Pancreas (tissue), 10 donors: ENCODE data around the gene MYO7A. TPM values are rescaled to one million over a fixed set of nuclear protein-coding genes. Genes with fewer than 3 reads are reported as not detected.
A peak's percentile ranks its signal among the peaks of the same experiment; 100 is the strongest.

ENCODE experiments used
- ATAC-seq, 4 donors: fragments of 200-7000 bp; cut with Tn5 transposase; one replicate each; pipeline versions ENCODE4 v1.8.0 to v1.9.1; 2020; ENCODE audit warnings: mild to moderate bottlenecking in 4 of 4, moderate library complexity in 4 of 4
- DNase-seq, 6 donors: peaks; one replicate each; pipeline ENCODE4 v3.0.0-alpha.2; 2020
- FAIRE-seq: peaks from 2 replicates; lab custom pipeline; 2012; peaks lifted over from hg19 to GRCh38; lab: Jason Lieb, UNC
- H3K27ac ChIP-seq, 4 donors: fragments of 200-600 bp; sonication (generic); 1 replicate in 3 of 4; 2 replicates in 1 of 4; pipeline versions ENCODE4 v1.5.0 to v1.8.0; 2020
- H3K27me3 ChIP-seq, 4 donors: fragments of 200-600 bp; one replicate each; pipeline ENCODE4 v1.8.0; 2021
- H3K36me3 ChIP-seq, 3 donors: fragments of 200-600 bp; sonication (generic) in 1 of 3; one replicate each; pipeline versions ENCODE4 v1.5.0 to v1.8.0; 2020 to 2021
- H3K4me1 ChIP-seq, 3 donors: fragments of 200-600 bp; one replicate each; pipeline ENCODE4 v1.8.0; 2021
- H3K4me3 ChIP-seq, 4 donors: fragments of 200-600 bp; sonication (generic) in 2 of 4; one replicate each; pipeline versions ENCODE4 v1.5.0 to v1.8.0; 2020 to 2021
- H3K9me3 ChIP-seq, 4 donors: fragments of 200-600 bp; one replicate each; pipeline ENCODE4 v1.8.0; 2021
- CTCF ChIP-seq, 4 donors: fragments of 200-600 bp; sonication (generic) in 3 of 4; IDR thresholded peaks; one replicate each; pipeline versions ENCODE4 v1.5.0 to v1.8.0; 2021; ENCODE audit warnings: antibody characterized with exemption in 4 of 4
- WGBS, 2 donors: extraction: QIAGEN DNeasy Blood & Tissue Kit; methylation state at CpG; one replicate each; pipeline ENCODE4 v1.1.7; 2013; 5-methylcytosine and 5-hydroxymethylcytosine counted together
- intact Hi-C, 3 donors: fragments of 100-400 bp; cut with DNase I; formaldehyde crosslinking; loops; one replicate each; pipeline versions ENCODE4 v1.11.1 to v1.14.2; 2022
- polyA plus RNA-seq, 2 donors: library from polyadenylated mRNA; stranded (reverse); fragments of 200-250 nt; gene quantifications; one replicate each; pipeline ENCODE4 v1.2.3, GENCODE V29; 2013
- total RNA-seq, 6 donors: library from RNA; stranded (reverse); fragmentation: NEBNext Ultra II Directional in 4 of 6; extraction: Animal tissue kit (Norgen Biotek cat#: 25700) in 4 of 6; gene quantifications; one replicate each; pipeline versions ENCODE4 v1.2.1 to v1.2.4, GENCODE V29; 2021 to 2023
- donor health status: healthy with polysubstance abuse.
- donor health status: DM: no; HTN: no; CAD: no; lungs with moderate emphysema.
- donor health status: DM: no; HTN: no; CAD: no.
- donor health status: control.
- donor health status: control.
- donor health status: Bipolar disorder and iron deficiency.
- donor health status: DM: yes; HTN: yes; CAD: no.
- donor health status: DM: no; HTN: no; CAD: no.
- donor health status: DM: no; HTN: no; CAD: no.
- donor health status: DM: yes; HTN: yes; CAD: no.

MYO7A gene
- total and polyA plus RNA-seq, 8 donors: 3.8 to 13.3 (median 7.1) TPM

GRCh38 chr11:77173494-77173893, 45.4 kb downstream of the MYO7A start:
- Histone ChIP-seq H3K4me1 (no peaks in the 10 kb centered on the region), H3K36me3 (no peaks in the 10 kb centered on the region), H3K9me3 (no peaks in the 10 kb centered on the region), H3K27me3 (no peaks in the 10 kb centered on the region), H3K27ac (no peak overlapping the region), H3K4me3 (no peak overlapping the region)
- ATAC-seq: no peak
- peak in 1 of 6 donors; percentile 33 for DNase-seq
- intact Hi-C loops: no loop called here
- WGBS, 2 donors: 85 to 89% methylated on average over 10 of the region's 10 CpGs
- no peak for FAIRE-seq
- no peak for TF ChIP-seq CTCF (IDR thresholded peaks at IDR 0.05)

GRCh38 chr11:77174559-77174958, 46.5 kb downstream of the MYO7A start:
- Histone ChIP-seq H3K4me3 (no peak overlapping the region), H3K27ac (no peak overlapping the region), H3K9me3 (no peaks in the 10 kb centered on the region), H3K4me1 (no peaks in the 10 kb centered on the region), H3K27me3 (no peaks in the 10 kb centered on the region), H3K36me3 (no peaks in the 10 kb centered on the region)
- FAIRE-seq (no peak), ATAC-seq (peak in 2 of 4 donors; percentile 48 to 68), DNase-seq (peak in 4 of 6 donors; percentile 24 to 67 (median 52))
- 63 to 70% methylated on average over 16 of the region's 16 CpGs for WGBS, 2 donors
- no peak for TF ChIP-seq CTCF (IDR thresholded peaks at IDR 0.05)
- intact Hi-C loops: no loop called here

GRCh38 chr11:77175021-77175842, 47.2 kb downstream of the MYO7A start:
- no peaks in the 10 kb centered on the region for H3K36me3 ChIP-seq
- ATAC-seq (peak in 3 of 4 donors; percentile 15 to 68 (median 65)), DNase-seq (peak in 1 of 6 donors; percentile 39), FAIRE-seq (no peak)
- H3K9me3 ChIP-seq: no peaks in the 10 kb centered on the region
- no peak overlapping the region for H3K4me3 ChIP-seq
- no peak for TF ChIP-seq CTCF (IDR thresholded peaks at IDR 0.05)
- intact Hi-C loops: no loop called here
- WGBS, 2 donors: 86 to 89% methylated on average over 15 of the region's 15 CpGs
- no peaks in the 10 kb centered on the region for H3K4me1 ChIP-seq
- no peak overlapping the region for H3K27ac ChIP-seq
- H3K27me3 ChIP-seq: no peaks in the 10 kb centered on the region

GRCh38 chr11:77175869-77176539, 48.0 kb downstream of the MYO7A start:
- peak in 2 of 6 donors; percentile 38 to 55 for DNase-seq
- intact Hi-C loops: no loop called here
- H3K36me3 ChIP-seq: no peaks in the 10 kb centered on the region
- no peaks in the 10 kb centered on the region for H3K4me1 ChIP-seq
- no peak for FAIRE-seq
- H3K27me3 ChIP-seq: no peaks in the 10 kb centered on the region
- no peak overlapping the region for H3K27ac ChIP-seq
- no peaks in the 10 kb centered on the region for H3K9me3 ChIP-seq
- TF ChIP-seq CTCF (IDR thresholded peaks at IDR 0.05): no peak
- no peak overlapping the region for H3K4me3 ChIP-seq
- ATAC-seq: peak in 2 of 4 donors; percentile 68 to 79
- 80 to 83% methylated on average over 12 of the region's 12 CpGs for WGBS, 2 donors
